ENCODE results near the gene THEMIS. TPM values are rescaled to one million over a fixed set of nuclear protein-coding genes. Genes with fewer than 3 reads are reported as not detected.

The THEMIS gene, protein sequence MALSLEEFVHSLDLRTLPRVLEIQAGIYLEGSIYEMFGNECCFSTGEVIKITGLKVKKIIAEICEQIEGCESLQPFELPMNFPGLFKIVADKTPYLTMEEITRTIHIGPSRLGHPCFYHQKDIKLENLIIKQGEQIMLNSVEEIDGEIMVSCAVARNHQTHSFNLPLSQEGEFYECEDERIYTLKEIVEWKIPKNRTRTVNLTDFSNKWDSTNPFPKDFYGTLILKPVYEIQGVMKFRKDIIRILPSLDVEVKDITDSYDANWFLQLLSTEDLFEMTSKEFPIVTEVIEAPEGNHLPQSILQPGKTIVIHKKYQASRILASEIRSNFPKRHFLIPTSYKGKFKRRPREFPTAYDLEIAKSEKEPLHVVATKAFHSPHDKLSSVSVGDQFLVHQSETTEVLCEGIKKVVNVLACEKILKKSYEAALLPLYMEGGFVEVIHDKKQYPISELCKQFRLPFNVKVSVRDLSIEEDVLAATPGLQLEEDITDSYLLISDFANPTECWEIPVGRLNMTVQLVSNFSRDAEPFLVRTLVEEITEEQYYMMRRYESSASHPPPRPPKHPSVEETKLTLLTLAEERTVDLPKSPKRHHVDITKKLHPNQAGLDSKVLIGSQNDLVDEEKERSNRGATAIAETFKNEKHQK
- under 0.01 TPM in 1 of 2 replicates, not detected in the other for total RNA-seq

GRCh38 chr6:127900935-127901334 is at the start of gene THEMIS:
Gene THEMIS (minus strand): TSS chr6:127901058. CDS start chr6:127900932, 126 bp downstream.

Data from smooth muscle cell of the pulmonary artery (primary cell).